A549 (cell line): ENCODE measurements around the gene SMAGP. TPM values are rescaled to one million over a fixed set of nuclear protein-coding genes. Genes with fewer than 3 reads are reported as not detected.

ENCODE experiments used
- ATAC-seq, 2 experiments: fragments of 200-7000 bp in 1 of 2; fragments of >200 bp in 1 of 2; cut with Nextera tagmentation in 1 of 2; cut with Tn5 transposase in 1 of 2; 3 replicates each; pipeline versions ENCODE4 v1.8.0 to v1.9.1; 2018 to 2020; ENCODE audit warnings: mild to moderate bottlenecking in 1 of 2, moderate library complexity in 1 of 2
- CTCF ChIA-PET: fragments of 300-600 bp; sonication (Branson Sonifier 250); formaldehyde crosslinking; extraction: SDS; loops from one replicate; lab custom pipeline; 2021; ENCODE audit warnings: antibody characterized with exemption, inconsistent platforms; lab: Yijun Ruan, JAX
- POLR2A ChIA-PET: fragments of 350-600 bp; formaldehyde crosslinking; extraction: SDS; loops from one replicate; lab custom pipeline; 2021; ENCODE audit warnings: antibody characterized with exemption, inconsistent platforms; lab: Yijun Ruan, JAX
- DNase-seq, 2 experiments: peaks; one replicate each; pipeline versions ENCODE4 v3.0.0 to v3.0.0-alpha.2; 2011 to 2016; ENCODE audit warnings: low read depth in 1 of 2, low spot score in 1 of 2
- FAIRE-seq: peaks from 2 replicates; lab custom pipeline; 2011; peaks lifted over from hg19 to GRCh38; lab: Jason Lieb, UNC
- H3K27ac ChIP-seq, 2 experiments: fragments of >200 bp; sonication (Bioruptor Twin); formaldehyde crosslinking; 3 replicates each; pipeline ENCODE4 v1.5.1; 2016 to 2017
- H3K4me1 ChIP-seq: fragments of >200 bp; sonication (Bioruptor Twin); formaldehyde crosslinking; 3 replicates; pipeline ENCODE4 v1.6.1; 2016
- H3K4me2 ChIP-seq: fragments of >200 bp; sonication (Bioruptor Twin); formaldehyde crosslinking; 3 replicates; pipeline ENCODE4 v1.6.1; 2016
- H3K4me3 ChIP-seq: fragments of >200 bp; sonication (Bioruptor Twin); formaldehyde crosslinking; 3 replicates; pipeline ENCODE4 v1.5.1; 2016
- H3K9me3 ChIP-seq: fragments of >200 bp; sonication (Bioruptor Twin); formaldehyde crosslinking; 3 replicates; pipeline ENCODE4 v1.6.1; 2016
- BHLHE40 ChIP-seq: IDR thresholded peaks from 2 replicates; pipeline ENCODE4 v1.6.1; 2012; ENCODE audit warnings: low read depth, low read length, inconsistent platforms
- CBX2 ChIP-seq: fragments of 200-600 bp; sonication (generic); IDR thresholded peaks from 2 replicates; pipeline ENCODE4 v1.6.1; 2016; ENCODE audit warnings: low read depth, mild to moderate bottlenecking, borderline replicate concordance
- CBX8 ChIP-seq: fragments of 200-600 bp; sonication (generic); IDR thresholded peaks from 2 replicates; pipeline ENCODE4 v1.6.1; 2016
- CEBPB ChIP-seq, 2 experiments: fragments of >200 bp in 1 of 2; sonication (Bioruptor Twin) in 1 of 2; formaldehyde crosslinking in 1 of 2; IDR thresholded peaks; 2 replicates each; pipeline ENCODE4 v1.6.1; 2012 to 2016
- EHF ChIP-seq: fragments of 250-450 bp; sonication (Bioruptor Pico); IDR thresholded peaks from 2 replicates; pipeline ENCODE4 v1.5.0; 2020; ENCODE audit warnings: mild to moderate bottlenecking
- EHMT2 ChIP-seq: fragments of 200-600 bp; sonication (generic); IDR thresholded peaks from 2 replicates; pipeline ENCODE4 v1.6.1; 2016; ENCODE audit warnings: antibody characterized with exemption, low read depth, mild to moderate bottlenecking, moderate library complexity
- EP300 ChIP-seq, 2 experiments: fragments of >200 bp; sonication (Bioruptor Twin); formaldehyde crosslinking; IDR thresholded peaks; 2 replicates in 1 of 2; 3 replicates in 1 of 2; pipeline ENCODE4 v1.6.1; 2016 to 2017
- ESRRA ChIP-seq: fragments of 150-350 bp; IDR thresholded peaks from 2 replicates; pipeline ENCODE4 v1.6.1; 2014; ENCODE audit warnings: mild to moderate bottlenecking, low read length, borderline replicate concordance
- GATA3 ChIP-seq: IDR thresholded peaks from 2 replicates; pipeline ENCODE4 v1.6.1; 2012; ENCODE audit warnings: borderline replicate concordance
- HDAC2 ChIP-seq: fragments of 200-600 bp; sonication (generic); IDR thresholded peaks from 2 replicates; pipeline ENCODE4 v1.6.1; 2016
- JUN ChIP-seq, 2 experiments: fragments of >200 bp; sonication (Bioruptor Twin); formaldehyde crosslinking; IDR thresholded peaks; 2 replicates in 1 of 2; 3 replicates in 1 of 2; pipeline ENCODE4 v1.6.1; 2016 to 2017
- KDM1A ChIP-seq: fragments of 200-600 bp; sonication (generic); IDR thresholded peaks from 2 replicates; pipeline ENCODE4 v1.6.1; 2016; ENCODE audit warnings: low read depth, mild to moderate bottlenecking
- MYC ChIP-seq: IDR thresholded peaks from 2 replicates; pipeline ENCODE4 v1.6.1; 2012; ENCODE audit warnings: mild to moderate bottlenecking, inconsistent platforms, low read length, improper control_type of control experiment, borderline replicate concordance
- NPAS2 ChIP-seq: fragments of 250-450 bp; sonication (Bioruptor Pico); IDR thresholded peaks from 2 replicates; pipeline ENCODE4 v1.8.0; 2022; ENCODE audit warnings: mild to moderate bottlenecking, moderate library complexity, borderline replicate concordance
- POLR2A ChIP-seq: IDR thresholded peaks from 2 replicates; pipeline ENCODE4 v1.6.1; 2012; ENCODE audit warnings: mild to moderate bottlenecking, low read length
- POLR2AphosphoS2 ChIP-seq: conservative IDR thresholded peaks from 2 replicates; pipeline ENCODE4 v1.6.1; 2012; ENCODE audit warnings: low read length, improper control_type of control experiment, inconsistent platforms
- RAD21 ChIP-seq, 2 experiments: fragments of >200 bp in 1 of 2; sonication (Bioruptor Twin) in 1 of 2; formaldehyde crosslinking in 1 of 2; IDR thresholded peaks in 1 of 2; conservative IDR thresholded peaks in 1 of 2; 2 replicates in 1 of 2; 3 replicates in 1 of 2; pipeline ENCODE4 v1.6.1; 2012 to 2018; ENCODE audit warnings: inconsistent platforms in 1 of 2
- RCOR1 ChIP-seq: fragments of 150-350 bp; IDR thresholded peaks from 2 replicates; pipeline ENCODE4 v1.6.1; 2014; ENCODE audit warnings: antibody characterized with exemption, low read length, low read depth
- RNF2 ChIP-seq: fragments of 200-600 bp; sonication (generic); IDR thresholded peaks from 2 replicates; pipeline ENCODE4 v1.6.1; 2016; ENCODE audit warnings: low read depth, mild to moderate bottlenecking, antibody characterized with exemption, moderate library complexity, borderline replicate concordance
- SMC3 ChIP-seq: fragments of >200 bp; sonication (Bioruptor Twin); formaldehyde crosslinking; IDR thresholded peaks from 3 replicates; pipeline ENCODE4 v1.6.1; 2018; ENCODE audit warnings: inconsistent platforms
- SREBF2 ChIP-seq: fragments of 450-650 bp; IDR thresholded peaks from 2 replicates; pipeline ENCODE4 v1.6.1; 2014; ENCODE audit warnings: mild to moderate bottlenecking, moderate library complexity
- TFCP2L1 ChIP-seq: fragments of 250-450 bp; sonication (Bioruptor Pico); IDR thresholded peaks from 2 replicates; pipeline ENCODE4 v1.5.0; 2021; ENCODE audit warnings: mild to moderate bottlenecking
- ZFP36 ChIP-seq: fragments of 450-650 bp; IDR thresholded peaks from 2 replicates; pipeline ENCODE4 v1.6.1; 2014; ENCODE audit warnings: borderline replicate concordance; ENCODE audit not compliant: partially characterized antibody
- ZNF302 ChIP-seq: fragments of 250-450 bp; sonication (Bioruptor Pico); IDR thresholded peaks from 2 replicates; pipeline ENCODE4 v1.9.0; 2021; ENCODE audit warnings: inconsistent platforms, mild to moderate bottlenecking, moderate library complexity
- WGBS: methylation state at CpG from one replicate; pipeline ENCODE4 v1.1.6; 2017; ENCODE audit errors: missing lambda C conversion rate; 5-methylcytosine and 5-hydroxymethylcytosine counted together
- polyA plus RNA-seq, 4 experiments: library from polyadenylated mRNA; depleted of rRNA in 3 of 4; stranded (reverse); fragments of >200 nt; fragmentation: RNase III in 1 of 4; extraction: RNeasy Plus Mini Kit Qiagen cat#74134 plus additional on column Dnase treatment in 1 of 4; gene quantifications; 2 replicates in 3 of 4; 3 replicates in 1 of 4; pipeline ENCODE4 v1.2.3, GENCODE V29; 2011 to 2017
- TF ChIP-seq, protein P1 (sequence below): fragments of >200 bp; sonication (Bioruptor Twin); formaldehyde crosslinking; IDR thresholded peaks from 2 replicates; pipeline ENCODE4 v1.6.1; 2016
- TF ChIP-seq, protein P2 (sequence below): fragments of 200-600 bp; sonication (generic); IDR thresholded peaks from 2 replicates; pipeline ENCODE4 v1.6.1; 2016; ENCODE audit warnings: antibody characterized with exemption, mild to moderate bottlenecking, moderate library complexity
- TF ChIP-seq, protein P3 (sequence below): fragments of >200 bp; sonication (Bioruptor Twin); formaldehyde crosslinking; IDR thresholded peaks from 3 replicates; pipeline ENCODE4 v1.5.1; 2016
- TF ChIP-seq, protein P4 (sequence below): IDR thresholded peaks from 2 replicates; pipeline ENCODE4 v1.6.1; 2012

SMAGP gene
- polyA plus RNA-seq, 2 of the 4 experiments (the other 2 are of a cell fraction): 15.5 to 27.2 TPM

DNA sequence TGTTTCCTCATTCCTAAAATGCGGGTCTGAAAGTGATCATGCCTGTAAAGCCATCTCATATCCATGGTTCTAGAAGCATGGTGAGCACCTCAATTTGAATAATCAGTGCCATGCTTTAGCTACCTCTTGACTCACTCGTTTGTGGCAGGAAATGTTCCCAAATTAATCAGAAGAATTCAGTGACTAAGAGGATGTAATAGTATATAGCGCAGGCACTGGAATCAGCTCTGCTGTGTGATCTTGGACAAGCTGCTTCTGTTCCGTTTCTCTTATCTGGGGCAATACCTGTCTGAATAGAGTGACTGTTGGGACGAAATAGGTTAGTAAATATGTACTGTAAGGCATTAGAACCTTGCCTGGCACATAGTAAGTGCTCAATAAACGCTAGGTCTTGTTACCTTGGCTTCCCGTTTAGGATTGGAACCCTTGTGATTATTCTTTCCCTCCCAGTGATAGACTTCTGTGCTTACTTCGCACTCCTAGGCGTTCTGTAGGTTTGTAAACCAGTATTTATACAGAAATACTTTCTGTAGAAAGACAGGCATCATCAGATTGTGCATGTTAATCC is 820 bp upstream of the SMAGP start:
- Histone ChIP-seq H3K4me3 (peak overlapping the region; percentile 68), H3K9me3 (no peaks in the 10 kb centered on the region), H3K4me1 (peaks cover 8% of the 10 kb centered on the region), H3K4me2 (peak overlapping the region; percentile 81), H3K27ac (peak overlapping the region; percentile 81 to 92)
- CTCF ChIA-PET: interaction anchor here (0.8 to 10.2 kb wide), 13 partner anchors 8 to 91 kb away, joined by 3 to 270 read pairs (median 4); no protein-coding TSS in a partner anchor
- DNase-seq (peak in 1 of 2 experiments; percentile 35), ATAC-seq (peak; percentile 36 to 58), FAIRE-seq (no peak)
- TF ChIP-seq EHMT2 (no peak), SREBF2 (no peak), HDAC2 (no peak), EHF (CRISPR knock-in tag) (no peak), MYC (no peak), RAD21 (conservative IDR thresholded peaks at IDR 0.05 in 1 of 2, IDR thresholded peaks at IDR 0.05 in 1 of 2) (no peak), GATA3 (no peak), NPAS2 (CRISPR knock-in tag) (no peak), POLR2A (no peak), JUN (IDR thresholded peaks at IDR 0.05) (no peak), CEBPB (IDR thresholded peaks at IDR 0.05) (no peak), RNF2 (no peak)
- TF ChIP-seq, protein P1, sequence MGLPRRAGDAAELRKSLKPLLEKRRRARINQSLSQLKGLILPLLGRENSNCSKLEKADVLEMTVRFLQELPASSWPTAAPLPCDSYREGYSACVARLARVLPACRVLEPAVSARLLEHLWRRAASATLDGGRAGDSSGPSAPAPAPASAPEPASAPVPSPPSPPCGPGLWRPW: no peak
- TF ChIP-seq, protein P2, sequence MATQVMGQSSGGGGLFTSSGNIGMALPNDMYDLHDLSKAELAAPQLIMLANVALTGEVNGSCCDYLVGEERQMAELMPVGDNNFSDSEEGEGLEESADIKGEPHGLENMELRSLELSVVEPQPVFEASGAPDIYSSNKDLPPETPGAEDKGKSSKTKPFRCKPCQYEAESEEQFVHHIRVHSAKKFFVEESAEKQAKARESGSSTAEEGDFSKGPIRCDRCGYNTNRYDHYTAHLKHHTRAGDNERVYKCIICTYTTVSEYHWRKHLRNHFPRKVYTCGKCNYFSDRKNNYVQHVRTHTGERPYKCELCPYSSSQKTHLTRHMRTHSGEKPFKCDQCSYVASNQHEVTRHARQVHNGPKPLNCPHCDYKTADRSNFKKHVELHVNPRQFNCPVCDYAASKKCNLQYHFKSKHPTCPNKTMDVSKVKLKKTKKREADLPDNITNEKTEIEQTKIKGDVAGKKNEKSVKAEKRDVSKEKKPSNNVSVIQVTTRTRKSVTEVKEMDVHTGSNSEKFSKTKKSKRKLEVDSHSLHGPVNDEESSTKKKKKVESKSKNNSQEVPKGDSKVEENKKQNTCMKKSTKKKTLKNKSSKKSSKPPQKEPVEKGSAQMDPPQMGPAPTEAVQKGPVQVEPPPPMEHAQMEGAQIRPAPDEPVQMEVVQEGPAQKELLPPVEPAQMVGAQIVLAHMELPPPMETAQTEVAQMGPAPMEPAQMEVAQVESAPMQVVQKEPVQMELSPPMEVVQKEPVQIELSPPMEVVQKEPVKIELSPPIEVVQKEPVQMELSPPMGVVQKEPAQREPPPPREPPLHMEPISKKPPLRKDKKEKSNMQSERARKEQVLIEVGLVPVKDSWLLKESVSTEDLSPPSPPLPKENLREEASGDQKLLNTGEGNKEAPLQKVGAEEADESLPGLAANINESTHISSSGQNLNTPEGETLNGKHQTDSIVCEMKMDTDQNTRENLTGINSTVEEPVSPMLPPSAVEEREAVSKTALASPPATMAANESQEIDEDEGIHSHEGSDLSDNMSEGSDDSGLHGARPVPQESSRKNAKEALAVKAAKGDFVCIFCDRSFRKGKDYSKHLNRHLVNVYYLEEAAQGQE: no peak
- POLR2A ChIA-PET: interaction anchor here (0.6 to 3.1 kb wide), 9 partner anchors 10 to 507 kb away, joined by 3 to 41 read pairs (median 7); partner anchors contain the start of genes ATF1, DAZAP2 and POU6F1
- WGBS: 37% methylated on average over 9 of the region's 9 CpGs

DNA sequence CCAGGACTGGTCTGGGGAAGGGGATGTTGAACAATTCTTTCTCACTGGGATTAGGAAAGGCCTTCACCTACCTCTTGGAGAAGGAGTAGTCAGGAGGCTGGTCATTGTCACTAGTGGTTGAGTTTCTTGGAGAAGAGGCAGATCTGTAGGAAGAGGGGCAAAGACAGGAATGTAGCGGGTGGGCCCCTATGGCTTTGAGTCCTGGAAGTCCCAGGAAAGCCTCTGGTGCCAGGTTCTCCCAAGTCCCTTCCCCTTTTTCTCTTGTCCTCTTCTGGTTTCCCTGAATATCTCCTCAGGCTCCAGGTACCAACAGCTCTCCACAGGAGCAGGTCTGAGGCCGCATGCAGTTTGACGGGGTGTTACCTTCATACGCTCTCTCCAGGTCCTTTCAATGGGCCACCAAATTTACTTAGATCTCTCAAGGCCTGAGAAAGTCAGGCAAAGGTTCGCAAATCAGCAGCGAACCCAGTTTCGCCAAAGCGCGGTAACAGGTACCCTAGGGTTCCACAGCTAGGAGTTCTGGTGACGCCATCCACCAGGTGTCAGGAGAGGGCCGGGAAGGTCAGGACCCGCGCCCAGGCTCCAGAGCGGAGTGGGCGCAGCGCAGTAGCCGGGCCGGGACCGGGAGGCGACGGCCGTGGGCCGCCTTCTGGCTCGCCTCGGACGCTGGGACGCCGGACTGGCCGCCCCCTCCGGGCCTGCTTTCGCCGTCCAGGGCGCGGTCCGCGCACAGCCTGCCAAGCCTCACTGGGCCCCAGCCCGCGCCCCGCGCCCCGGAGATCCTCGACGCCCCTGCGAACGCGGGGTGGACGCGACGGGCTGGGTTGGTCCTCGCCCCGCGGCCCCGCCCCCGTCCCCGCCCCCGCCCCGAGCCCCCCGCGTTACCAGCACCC is 795 bp downstream of the SMAGP start:
- no peak for TF ChIP-seq BHLHE40
- TF ChIP-seq RAD21 (conservative IDR thresholded peaks at IDR 0.05 in 1 of 2, IDR thresholded peaks at IDR 0.05 in 1 of 2): peak; percentile 94
- TF ChIP-seq, protein P3, sequence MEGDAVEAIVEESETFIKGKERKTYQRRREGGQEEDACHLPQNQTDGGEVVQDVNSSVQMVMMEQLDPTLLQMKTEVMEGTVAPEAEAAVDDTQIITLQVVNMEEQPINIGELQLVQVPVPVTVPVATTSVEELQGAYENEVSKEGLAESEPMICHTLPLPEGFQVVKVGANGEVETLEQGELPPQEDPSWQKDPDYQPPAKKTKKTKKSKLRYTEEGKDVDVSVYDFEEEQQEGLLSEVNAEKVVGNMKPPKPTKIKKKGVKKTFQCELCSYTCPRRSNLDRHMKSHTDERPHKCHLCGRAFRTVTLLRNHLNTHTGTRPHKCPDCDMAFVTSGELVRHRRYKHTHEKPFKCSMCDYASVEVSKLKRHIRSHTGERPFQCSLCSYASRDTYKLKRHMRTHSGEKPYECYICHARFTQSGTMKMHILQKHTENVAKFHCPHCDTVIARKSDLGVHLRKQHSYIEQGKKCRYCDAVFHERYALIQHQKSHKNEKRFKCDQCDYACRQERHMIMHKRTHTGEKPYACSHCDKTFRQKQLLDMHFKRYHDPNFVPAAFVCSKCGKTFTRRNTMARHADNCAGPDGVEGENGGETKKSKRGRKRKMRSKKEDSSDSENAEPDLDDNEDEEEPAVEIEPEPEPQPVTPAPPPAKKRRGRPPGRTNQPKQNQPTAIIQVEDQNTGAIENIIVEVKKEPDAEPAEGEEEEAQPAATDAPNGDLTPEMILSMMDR: peak; percentile 77
- TF ChIP-seq ZNF302 (CRISPR knock-in tag): no peak
- no peak for TF ChIP-seq ZFP36
- TF ChIP-seq POLR2AphosphoS2: no peak
- no peak for TF ChIP-seq RCOR1
- no peak; the same call in 1 of the 2 replicates for TF ChIP-seq POLR2A
- TF ChIP-seq ESRRA: no peak
- no peak for TF ChIP-seq CBX8
- no peak for TF ChIP-seq KDM1A
- no peak for TF ChIP-seq TFCP2L1
- no peak for TF ChIP-seq EP300 (IDR thresholded peaks at IDR 0.05)
- no peak for TF ChIP-seq CBX2
- TF ChIP-seq, protein P4, sequence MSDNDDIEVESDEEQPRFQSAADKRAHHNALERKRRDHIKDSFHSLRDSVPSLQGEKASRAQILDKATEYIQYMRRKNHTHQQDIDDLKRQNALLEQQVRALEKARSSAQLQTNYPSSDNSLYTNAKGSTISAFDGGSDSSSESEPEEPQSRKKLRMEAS: peak; percentile 7; the same call in 1 of the 2 replicates
- peak; percentile 97 for TF ChIP-seq SMC3
- FAIRE-seq: no peak
- WGBS: 42% methylated on average over 14 of the region's 59 CpGs
- Histone ChIP-seq H3K4me2 (peak overlapping the region; percentile 81), H3K9me3 (no peaks in the 10 kb centered on the region), H3K27ac (peak overlapping the region; percentile 81 to 92), H3K4me1 (peaks cover 8% of the 10 kb centered on the region), H3K4me3 (peak overlapping the region; percentile 68)
- ChIA-PET CTCF (interaction anchor here (0.6 to 10.2 kb wide), 18 partner anchors 8 to 92 kb away, joined by 3 to 270 read pairs (median 4); no protein-coding TSS in a partner anchor), POLR2A (interaction anchor here (1.5 to 3.1 kb wide), 4 partner anchors 31 to 87 kb away, joined by 4 to 41 read pairs (median 16); partner anchors contain the start of gene DAZAP2)
- ATAC-seq: peak; percentile 86 to 89
- peak; percentile 76 to 77 for DNase-seq
